ENCODE results near the gene PTPN14.

DNA sequence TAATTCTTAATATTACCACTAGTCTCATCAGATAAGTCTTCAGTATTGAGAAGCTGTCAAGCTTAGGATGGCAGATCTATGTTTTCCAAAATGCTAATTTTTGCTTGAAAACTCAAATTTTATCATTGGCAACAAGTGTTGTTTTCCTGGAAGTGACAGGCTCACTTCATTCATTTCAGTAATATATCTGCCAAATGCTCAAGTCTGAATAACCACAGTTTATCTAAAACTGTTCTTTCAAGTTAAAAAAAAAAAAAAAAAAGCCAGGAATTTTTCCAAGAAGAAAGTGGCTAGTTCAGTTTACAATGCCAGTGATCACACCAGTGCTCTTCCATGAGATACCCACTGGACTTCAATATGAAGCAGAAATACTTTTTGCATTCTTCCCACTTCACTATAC, 249.9 kb downstream of the PTPN14 start:
- TF ChIP-seq CREB1 (CRISPR knock-in tag; IDR thresholded peaks at IDR 0.05; ENCODE audit: low read depth) (no peak), EZH2 (IDR thresholded peaks at IDR 0.05; ENCODE audit: low read depth, unreplicated experiment) (no peak), STAT1 (IDR thresholded peaks at IDR 0.05; ENCODE audit: unreplicated experiment) (no peak)
- TF ChIP-seq, protein P1, sequence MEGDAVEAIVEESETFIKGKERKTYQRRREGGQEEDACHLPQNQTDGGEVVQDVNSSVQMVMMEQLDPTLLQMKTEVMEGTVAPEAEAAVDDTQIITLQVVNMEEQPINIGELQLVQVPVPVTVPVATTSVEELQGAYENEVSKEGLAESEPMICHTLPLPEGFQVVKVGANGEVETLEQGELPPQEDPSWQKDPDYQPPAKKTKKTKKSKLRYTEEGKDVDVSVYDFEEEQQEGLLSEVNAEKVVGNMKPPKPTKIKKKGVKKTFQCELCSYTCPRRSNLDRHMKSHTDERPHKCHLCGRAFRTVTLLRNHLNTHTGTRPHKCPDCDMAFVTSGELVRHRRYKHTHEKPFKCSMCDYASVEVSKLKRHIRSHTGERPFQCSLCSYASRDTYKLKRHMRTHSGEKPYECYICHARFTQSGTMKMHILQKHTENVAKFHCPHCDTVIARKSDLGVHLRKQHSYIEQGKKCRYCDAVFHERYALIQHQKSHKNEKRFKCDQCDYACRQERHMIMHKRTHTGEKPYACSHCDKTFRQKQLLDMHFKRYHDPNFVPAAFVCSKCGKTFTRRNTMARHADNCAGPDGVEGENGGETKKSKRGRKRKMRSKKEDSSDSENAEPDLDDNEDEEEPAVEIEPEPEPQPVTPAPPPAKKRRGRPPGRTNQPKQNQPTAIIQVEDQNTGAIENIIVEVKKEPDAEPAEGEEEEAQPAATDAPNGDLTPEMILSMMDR (conservative IDR thresholded peaks at IDR 0.05; ENCODE audit: low read depth in 2 of 2), result no peak
- TF ChIP-seq, protein P2, sequence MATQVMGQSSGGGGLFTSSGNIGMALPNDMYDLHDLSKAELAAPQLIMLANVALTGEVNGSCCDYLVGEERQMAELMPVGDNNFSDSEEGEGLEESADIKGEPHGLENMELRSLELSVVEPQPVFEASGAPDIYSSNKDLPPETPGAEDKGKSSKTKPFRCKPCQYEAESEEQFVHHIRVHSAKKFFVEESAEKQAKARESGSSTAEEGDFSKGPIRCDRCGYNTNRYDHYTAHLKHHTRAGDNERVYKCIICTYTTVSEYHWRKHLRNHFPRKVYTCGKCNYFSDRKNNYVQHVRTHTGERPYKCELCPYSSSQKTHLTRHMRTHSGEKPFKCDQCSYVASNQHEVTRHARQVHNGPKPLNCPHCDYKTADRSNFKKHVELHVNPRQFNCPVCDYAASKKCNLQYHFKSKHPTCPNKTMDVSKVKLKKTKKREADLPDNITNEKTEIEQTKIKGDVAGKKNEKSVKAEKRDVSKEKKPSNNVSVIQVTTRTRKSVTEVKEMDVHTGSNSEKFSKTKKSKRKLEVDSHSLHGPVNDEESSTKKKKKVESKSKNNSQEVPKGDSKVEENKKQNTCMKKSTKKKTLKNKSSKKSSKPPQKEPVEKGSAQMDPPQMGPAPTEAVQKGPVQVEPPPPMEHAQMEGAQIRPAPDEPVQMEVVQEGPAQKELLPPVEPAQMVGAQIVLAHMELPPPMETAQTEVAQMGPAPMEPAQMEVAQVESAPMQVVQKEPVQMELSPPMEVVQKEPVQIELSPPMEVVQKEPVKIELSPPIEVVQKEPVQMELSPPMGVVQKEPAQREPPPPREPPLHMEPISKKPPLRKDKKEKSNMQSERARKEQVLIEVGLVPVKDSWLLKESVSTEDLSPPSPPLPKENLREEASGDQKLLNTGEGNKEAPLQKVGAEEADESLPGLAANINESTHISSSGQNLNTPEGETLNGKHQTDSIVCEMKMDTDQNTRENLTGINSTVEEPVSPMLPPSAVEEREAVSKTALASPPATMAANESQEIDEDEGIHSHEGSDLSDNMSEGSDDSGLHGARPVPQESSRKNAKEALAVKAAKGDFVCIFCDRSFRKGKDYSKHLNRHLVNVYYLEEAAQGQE (IDR thresholded peaks at IDR 0.05; ENCODE audit: unreplicated experiment), result no peak

Measured in GM23338 (cell line).